GM18858 (cell line): ENCODE data around the gene MED10.
"Not testable (repeated sequence)": the region's sequence is repeated elsewhere in the genome, so short reads cannot be mapped to it uniquely, and the experiment has no call there.

ENCODE experiments used
- ATAC-seq: cut with Tn5 transposase; IDR thresholded peaks from one replicate; pipeline ENCODE4 v1.9.1; 2021; ENCODE audit not compliant: unreplicated experiment

Gene MED10

DNA sequence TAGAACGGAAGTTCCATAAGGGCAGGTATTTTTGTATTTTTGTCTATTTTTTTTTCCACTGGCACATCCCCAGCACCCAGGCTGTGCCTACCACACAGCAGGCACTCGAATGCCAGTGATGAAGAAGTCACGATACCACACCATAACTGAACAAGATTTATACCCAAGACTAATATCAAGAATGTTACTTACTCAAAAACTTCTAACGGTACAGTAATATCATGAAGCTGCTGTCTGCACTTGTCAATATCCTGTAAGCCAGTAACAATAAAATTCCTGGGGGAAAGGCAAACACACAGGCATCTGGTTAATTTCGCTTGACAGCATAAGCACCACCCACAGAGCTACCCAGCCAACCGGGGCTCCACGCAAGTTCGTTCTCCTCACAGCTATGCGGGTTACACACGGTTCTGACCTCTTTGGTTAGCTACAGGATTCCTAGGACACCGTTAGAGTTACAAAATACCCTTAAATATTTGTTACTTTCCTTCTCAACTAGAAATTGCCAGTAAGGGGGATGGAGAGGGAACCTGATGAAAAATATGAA is 1.3 kb downstream of the MED10 start:
- ATAC-seq: no peak

DNA sequence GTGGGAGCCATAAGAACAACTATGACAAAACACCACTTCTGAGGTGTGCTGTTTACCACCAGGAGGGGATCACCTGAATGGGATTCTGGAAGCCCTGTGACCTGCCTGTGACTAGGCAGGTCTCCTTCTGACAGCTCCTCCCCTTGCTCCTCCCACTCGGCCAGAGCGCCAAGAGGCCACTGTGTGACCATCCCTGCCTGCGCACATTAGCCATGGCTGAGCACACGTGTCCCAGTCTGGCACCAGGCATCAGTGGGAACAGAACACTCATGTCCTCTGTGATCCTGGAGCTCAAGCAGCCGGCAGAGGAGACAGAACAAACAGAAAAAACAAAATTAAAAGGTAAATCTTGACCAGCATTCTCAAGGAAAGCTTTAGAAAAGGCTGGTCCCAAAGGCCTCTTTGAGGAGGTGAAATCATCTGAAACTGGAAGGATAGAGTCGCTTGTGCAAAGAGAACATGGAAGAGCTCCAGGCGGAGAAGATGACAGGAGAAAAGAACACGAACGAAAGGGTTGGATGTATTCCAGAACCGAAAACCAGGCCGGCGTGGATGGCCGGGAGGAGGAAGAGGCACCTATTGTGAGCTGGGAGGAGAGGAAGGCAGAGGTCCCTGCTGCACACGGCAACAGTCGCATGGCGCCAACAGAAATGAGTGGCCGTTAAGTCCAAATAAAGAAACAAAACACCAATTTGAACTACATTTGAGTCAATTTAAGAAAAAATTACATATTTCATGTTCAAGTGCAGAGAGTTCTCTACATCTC is 5.1 kb downstream of the MED10 start:
- no peak for ATAC-seq

DNA sequence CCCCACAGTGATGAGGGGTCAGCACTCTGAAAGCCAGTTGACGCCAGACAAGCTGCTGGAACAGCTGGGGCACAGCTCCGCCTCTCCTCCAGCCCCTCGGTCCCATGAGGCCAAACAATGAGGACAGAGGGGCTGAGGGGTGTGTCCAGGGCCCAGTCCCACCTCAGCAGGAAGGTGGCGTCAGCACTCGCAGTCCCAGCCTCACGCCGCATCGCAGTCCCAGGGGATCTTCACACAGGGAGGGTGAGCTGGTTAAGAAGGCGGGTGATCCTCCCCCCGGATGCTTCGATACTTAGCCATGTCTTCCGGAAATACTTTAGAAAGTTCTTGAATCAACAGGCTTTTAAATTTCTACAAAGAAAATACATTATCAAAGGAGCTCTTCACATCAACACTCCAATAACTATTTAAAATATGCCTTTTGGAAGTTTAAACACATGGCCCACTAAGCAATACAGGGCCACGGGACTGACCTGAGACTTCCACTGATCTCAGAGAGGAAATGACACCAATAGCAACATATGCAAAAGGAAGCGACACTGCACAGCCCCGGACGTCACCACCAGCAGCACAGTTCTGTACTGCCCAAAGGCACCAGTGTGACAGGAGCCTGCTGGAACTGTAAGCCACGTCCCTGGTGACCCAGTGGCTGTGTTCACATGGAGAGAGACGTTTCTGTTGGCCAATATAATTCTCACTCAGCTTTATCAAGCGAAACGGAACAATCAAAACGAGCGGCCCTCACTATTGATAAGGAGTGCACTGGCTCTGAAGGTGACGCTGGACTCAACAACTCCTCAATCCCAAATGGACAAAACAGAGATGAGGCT is 5.9 kb downstream of the MED10 start:
- no peak for ATAC-seq

DNA sequence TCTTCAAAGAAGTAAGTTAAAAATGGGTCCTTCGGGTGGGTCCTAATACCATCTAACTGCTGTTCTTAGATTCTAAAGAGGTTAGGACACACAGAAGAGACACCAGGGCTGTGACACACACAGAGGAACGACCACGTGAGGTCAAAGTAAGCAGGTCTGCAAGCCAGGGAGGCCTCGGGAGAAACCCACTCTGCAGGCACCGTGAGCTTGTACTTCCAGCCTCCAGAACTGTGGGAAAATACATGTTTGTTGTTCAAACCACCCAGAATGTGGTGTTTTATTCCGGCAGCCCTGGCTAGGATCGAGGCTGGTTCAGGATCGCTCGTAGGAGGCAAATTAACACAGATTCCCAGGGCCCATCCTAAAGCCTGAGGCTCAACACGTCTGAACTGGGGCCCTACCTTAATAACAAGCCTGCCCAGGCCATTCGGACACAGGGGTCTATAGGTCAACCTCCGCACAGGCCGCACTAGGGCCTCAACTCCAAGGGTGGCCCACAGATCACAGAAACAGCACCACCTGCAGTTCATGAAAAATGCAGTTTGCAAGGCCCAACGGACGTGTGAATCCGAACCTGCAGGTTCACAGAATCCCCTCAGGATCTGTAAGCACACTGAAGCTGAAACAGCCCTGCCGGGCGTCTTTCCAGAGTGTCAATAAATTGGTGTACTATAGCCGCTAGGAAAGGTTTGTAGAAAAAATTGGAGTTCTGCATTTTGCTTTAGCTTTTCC is 7.1 kb downstream of the MED10 start:
- ATAC-seq: no peak

DNA sequence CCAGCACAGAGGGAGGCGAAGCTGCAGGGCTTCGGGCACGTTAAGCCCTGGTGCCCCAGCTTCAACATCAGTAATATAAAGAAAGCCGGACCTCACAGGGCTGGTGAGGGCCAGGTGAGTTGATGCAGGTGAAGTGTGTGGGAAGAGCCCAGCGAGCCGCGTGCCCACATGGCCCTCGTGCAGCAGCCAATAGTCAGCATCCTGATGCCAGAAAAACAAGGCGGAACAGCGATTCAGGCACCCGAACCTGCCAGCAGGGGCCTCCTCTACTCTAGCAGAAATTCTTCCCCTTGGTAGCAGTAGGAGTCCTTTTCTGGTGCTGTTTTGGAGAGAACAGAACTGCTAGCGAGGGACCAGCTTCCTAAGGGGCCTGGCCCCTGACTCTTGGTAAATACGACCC is 7.8 kb downstream of the MED10 start:
- ATAC-seq: no peak

DNA sequence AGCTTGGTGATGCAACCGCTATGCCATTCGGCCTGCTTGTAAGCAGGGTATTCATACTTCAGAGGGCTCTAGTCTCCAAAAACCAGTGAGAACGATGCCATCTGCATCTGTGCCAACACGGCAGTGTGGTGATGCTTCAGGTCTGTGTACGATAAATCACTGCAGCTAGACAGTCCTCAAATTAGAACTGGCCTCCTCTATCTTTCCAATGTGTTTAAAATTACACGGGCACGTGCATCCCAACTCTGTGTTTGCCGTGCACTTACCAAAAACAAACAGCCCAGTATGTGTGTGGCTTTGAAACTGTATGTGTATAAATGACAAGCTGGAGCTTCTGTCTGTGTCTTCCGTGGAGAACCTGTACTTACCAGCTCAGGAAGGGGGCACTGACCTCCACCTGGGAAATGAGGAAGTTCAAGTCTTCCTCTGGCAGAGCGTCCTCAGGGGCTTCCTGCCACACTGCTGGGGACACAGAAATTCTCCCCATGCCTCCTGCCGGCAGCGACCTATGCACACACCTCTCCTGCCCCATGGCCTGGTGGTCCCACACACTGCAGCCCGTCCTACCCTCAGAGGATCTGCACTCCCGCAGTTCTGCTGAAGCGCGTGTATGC is 12.3 kb downstream of the MED10 start:
- ATAC-seq: no peak

DNA sequence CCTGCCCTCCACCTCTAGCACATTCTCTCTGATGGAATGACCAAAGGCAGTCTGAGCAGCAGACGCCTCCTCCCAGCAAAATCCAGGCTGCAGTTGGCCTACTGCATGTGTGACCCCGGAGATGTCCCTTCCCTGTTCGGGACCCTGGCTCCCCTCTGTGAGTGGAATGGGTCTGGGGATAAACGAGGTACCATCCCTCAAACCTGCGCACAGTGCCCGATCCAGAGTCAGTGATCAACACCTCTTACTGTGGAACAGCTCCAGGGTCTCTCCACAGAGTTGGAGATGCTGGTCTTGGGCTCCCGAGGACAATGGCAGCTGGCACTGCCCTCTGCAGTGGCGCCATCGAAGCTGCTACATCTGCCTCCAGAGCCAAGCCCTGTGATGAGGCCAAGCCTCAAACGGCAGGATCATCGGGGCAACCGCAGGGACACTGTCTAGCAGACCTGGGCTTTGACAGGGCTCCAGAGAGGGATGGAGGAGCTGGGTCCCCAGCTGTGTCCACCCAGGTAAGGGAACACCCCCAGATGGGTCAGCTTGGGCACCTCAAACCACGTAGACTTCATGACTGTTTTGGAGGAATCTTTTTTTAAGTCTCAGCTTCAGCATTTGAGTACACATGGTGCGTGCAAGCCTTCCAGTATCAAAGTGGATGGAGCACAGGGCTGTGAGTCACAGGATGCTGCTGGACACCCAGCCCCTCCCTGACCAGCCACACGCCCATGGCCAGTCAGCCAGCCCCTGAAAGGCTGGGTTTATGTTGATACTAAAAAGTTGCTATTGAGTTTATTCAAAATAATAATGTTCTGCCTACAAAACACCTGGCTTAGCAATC is 13.0 kb downstream of the MED10 start:
- ATAC-seq: no peak

DNA sequence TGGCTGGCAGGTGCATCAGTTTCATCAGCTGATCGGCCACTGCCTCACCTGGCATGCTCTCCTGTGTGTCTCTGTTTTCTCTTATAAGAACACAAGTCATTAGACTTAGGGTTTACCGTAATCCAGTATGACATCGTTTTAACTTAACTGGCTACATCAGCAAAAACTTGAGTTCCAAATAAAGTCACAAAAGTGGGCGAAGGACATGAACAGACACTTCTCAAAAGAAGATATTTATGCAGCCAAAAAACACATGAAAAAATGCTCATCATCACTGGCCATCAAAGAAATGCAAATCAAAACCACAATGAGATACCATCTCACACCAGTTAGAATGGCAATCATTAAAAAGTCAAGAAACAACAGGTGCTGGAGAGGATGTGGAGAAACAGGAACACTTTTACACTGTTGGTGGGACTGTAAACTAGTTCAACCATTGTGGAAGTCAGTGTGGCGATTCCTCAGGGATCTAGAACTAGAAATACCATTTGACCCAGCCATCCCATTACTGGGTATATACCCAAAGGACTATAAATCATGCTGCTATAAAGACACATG is 14.8 kb downstream of the MED10 start:
- ATAC-seq: not testable (repeated sequence)

DNA sequence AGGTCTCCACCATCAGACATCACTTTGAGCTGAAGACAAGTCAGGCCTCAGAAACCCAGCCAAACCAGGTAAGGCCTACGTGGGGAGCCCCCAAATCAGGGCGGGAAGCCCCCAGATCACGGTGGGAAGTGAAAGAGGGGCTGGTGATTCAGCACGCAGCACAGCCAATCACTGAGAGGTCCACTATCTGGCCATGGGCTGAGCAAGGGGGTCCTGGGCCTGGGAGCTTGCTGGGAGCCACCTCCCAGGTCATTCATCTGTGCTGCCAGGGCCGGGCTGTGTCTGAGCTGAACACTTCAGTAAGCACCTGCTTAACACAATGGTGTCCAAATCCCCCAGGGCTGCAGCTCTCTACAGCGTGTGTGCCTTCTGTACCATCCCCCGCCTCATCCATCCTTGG is 15.5 kb downstream of the MED10 start:
- ATAC-seq: no peak

DNA sequence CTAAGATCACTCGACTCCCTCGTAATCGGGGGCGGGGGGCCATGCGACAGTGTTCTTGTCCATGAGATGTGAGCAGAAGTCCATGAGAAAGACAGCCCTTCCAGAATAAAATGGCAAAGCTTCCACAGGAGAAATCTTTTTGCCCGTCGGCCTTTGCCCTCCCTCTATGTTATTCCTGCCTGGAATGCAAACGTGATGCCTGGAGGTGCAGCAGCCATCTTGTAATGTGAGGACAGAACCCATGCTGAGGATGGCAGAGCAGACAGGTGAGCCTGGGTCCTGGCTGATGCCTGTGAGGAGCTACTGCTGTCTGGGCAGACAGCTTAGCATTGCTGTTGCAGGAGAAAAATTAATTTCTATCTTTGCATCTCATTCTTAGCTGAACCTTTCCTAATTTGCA is 17.2 kb downstream of the MED10 start:
- no peak for ATAC-seq

DNA sequence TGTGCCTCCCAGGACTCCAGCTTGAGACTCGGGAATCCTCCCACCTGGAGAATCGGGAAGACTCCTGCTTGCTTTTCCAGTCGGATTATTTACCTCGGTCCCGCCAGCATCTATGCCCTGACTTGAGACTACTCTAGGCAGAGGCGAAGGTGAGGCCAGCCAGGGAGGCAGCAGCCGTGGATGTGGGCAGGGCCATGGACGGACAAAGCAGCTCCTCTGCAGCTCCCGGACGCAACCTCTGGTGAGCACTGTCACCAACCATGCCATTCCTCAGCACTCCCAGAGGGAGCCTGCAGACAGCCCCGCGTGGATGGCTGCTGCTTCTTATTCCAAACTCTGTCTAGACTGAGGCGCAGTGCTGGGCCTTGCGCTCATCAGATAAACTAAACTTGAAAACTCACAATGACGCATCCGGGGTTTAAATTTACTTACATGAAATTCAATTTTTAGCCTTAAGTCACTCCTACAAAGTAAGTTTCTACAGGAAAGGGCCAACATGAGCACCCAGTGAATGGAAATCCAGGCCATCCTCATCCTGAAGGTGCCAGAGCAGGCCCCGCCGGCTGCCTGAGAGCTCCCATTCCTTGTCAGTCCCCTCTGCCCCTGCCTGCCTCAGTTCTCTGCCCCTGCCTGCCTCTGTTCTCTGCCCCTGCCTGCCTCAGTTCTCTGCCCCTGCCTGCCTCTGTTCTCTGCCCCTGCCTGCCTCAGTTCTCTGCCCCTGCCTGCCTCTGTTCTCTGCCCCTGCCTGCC is 17.8 kb downstream of the MED10 start:
- no peak for ATAC-seq

DNA sequence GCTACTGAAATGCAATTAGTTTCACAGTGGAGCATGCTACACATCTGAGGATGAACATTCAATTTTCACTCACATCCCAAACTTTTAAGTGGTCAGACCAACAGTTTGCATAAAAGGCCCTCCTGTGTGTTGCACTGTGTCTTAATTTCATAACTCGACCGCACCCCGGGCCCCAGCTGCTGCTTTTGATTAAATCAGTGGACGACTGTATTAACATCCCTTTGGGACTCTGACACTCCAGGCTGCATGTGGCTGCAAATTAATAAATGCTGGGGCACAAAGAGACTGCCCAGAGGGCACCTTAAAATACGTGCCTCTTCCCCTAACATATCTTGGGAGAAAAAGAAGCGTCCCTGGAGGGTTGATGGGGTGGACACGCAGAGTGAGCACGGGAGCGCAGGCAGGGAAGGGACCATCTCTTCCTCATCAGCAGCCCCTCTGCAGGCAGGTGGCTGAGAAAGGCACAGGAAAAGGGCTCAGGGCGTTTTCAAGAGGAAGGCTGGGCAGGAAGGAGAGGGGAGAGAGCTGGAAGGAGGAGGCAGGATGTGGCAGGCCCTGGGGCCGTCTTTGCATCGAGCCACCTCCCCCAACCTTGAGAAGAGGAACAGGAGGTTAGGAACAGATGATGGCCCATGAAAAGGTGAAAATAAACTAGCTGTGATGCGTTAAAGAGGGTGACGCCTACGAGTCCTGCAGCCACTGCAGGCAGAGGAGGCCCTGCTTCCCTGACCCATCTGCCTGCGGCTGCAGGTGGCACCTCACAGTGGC is 18.6 kb downstream of the MED10 start:
- no peak for ATAC-seq

DNA sequence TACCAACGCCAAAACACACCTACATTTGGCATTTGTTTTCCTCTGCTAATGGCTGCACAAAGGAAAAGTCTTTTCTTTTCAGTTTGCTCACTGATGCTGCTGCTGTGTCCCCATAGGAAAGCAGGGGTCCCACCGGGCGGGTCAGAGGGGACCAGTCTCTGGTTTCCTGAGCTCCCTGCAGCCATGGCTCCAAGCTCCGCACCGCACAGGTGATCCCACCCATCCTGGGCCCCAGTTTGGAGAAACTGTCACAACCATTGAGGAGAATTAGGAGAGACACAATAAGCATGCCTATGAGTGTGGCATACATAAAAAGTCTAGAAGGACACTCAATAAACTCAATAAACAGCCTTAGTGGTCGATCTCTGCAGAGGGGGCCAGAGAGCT is 19.9 kb downstream of the MED10 start:
- ATAC-seq: no peak

DNA sequence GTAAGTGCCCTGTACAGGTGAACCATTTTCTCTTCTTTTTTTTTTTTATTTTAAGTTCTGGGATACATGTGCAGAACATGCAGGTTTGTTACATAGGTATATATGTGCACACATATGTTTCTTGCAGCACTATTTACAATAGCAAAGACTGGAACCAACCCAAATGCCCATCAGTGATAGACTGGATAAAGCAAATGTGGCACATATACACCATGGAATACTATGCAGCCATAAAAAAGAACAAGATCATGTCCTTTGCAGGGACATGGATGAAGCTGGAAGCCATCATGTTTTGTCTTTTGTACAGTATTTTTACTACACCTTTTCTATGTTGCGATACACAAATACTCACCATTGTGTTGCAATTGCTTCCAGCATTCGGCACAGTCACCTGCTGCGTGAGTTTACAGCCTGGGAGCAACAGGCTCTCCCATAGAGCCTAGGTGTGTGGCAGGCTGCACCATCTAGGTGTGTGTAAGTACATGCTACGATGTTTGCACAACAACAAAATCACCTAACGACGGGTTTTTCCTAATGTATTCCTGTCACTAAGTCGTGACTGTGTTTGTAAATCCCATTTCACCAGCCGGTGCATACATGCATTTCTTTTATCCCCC is 20.4 kb downstream of the MED10 start:
- not testable (repeated sequence) for ATAC-seq

DNA sequence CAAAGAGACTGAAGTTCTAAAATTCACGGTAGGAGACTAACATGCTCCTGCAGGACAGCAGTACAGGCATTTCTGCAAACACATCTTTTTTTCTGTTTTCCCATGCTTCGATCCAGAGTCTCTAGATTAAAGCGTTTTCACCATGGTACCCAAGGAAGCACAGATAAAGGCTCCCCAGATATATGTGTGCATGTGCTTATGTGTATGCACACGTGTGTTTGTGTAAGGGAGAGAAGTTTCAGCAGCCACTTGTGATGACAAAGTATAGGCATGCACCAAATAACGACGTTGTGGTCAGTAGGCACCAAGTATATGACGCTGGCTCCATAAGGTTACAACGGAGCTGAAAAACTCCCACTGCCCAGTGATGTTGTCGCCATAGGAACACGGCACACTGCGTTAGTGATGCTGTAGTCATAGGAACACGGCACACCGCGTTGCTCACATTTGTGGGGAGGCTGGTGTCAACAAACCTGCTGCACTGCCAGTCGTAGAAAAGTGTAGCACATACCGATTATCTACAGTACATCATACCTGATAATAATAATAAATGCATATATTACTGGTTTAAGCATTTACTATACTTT is 21.7 kb downstream of the MED10 start:
- no peak for ATAC-seq

DNA sequence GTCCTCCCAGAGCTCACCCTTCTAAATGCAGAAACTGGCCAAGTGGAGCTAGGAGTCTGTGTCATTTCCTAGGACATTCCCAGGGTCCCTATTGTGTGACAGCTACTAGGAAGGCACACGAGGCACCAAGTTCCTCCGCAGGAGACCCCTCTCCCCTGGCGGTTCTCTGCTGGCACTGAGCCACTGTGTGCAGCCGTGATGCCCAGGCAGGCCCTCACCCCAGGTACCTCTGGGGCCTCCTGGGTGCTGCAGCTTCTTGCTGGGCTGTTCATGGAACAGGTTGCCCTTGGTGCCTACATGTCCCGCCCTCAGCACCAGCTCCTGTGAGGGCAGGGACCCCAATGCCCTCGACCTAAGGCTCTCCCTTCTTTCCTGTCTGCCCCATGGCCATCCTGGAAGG is 23.1 kb downstream of the MED10 start:
- no peak for ATAC-seq

DNA sequence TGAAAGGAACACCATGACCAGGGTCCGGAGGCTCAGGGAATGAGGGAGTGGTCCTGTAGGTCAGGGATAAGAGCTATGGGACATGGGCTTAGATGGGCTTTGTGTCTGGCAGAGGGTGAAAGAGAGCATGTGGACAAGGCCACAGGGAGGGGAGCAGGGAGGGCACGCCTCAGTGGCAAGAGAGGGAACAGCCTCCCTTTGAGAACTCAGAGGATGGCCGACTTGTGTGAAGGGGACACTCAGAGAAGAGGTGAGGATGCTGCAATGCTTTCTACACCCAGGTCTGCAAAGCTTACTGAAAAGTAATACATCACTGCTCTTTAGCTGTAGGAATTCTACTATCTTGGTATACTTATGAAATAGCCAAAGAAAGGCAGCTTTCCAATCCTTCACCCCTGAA is 23.5 kb downstream of the MED10 start:
- ATAC-seq: no peak
